ENCODE data around the gene BMX. TPM values are rescaled to one million over a fixed set of nuclear protein-coding genes. Genes with fewer than 3 reads are reported as not detected.

Gene BMX
- total and polyA plus RNA-seq, 9 of the 15 experiments (the other 6 are each of a cell fraction or from before 2014, with no cell fraction given) = 0.45 to 4.2 (median 1.8) TPM

- TF ChIP-seq FOXO4 (CRISPR knock-in tag; IDR thresholded peaks at IDR 0.05) = no peak
- no peak for TF ChIP-seq TFAM (CRISPR knock-in tag; conservative IDR thresholded peaks at IDR 0.05)
- peak; percentile 23; the same call in 1 of the 2 replicates for TF ChIP-seq BCOR (IDR thresholded peaks at IDR 0.05)
- TF ChIP-seq BACH1 (tag; IDR thresholded peaks at IDR 0.05) = no peak
- no peak for TF ChIP-seq MAFK (IDR thresholded peaks at IDR 0.05; ENCODE audit: low read length)
- no peak for TF ChIP-seq MCM7 (IDR thresholded peaks at IDR 0.05)
- TF ChIP-seq U2AF1 (optimal IDR thresholded peaks at IDR 0.05; ENCODE audit: low read depth, low read length) = no peak
- peak; percentile 37; the same call in 1 of the 2 replicates for TF ChIP-seq PML (IDR thresholded peaks at IDR 0.05; ENCODE audit: low read length)
- no peak for TF ChIP-seq CTCF (IDR thresholded peaks at IDR 0.05 in 2 of 3, conservative IDR thresholded peaks at IDR 0.05 in 1 of 3; ENCODE audit: insufficient read depth in 2 of 3, low read depth in 1 of 3, low read length in 3 of 3)
- no peak for TF ChIP-seq ILF3 (IDR thresholded peaks at IDR 0.05; ENCODE audit: borderline replicate concordance)
- peak; percentile 51; the same call in 1 of the 2 replicates for TF ChIP-seq LEF1 (IDR thresholded peaks at IDR 0.05)
- TF ChIP-seq ZNF282 (CRISPR knock-in tag; IDR thresholded peaks at IDR 0.05) = no peak
- no peak for TF ChIP-seq TCF7 (IDR thresholded peaks at IDR 0.05; ENCODE audit: borderline replicate concordance)
- peak; percentile 79; the same call in 1 of the 2 replicates for TF ChIP-seq POLR2AphosphoS5 (IDR thresholded peaks at IDR 0.05; ENCODE audit: control insufficient read depth, insufficient read depth, low read depth, low read length)
- TF ChIP-seq FOXM1 (IDR thresholded peaks at IDR 0.05; ENCODE audit: low read depth) = 0 out of 2 replicates have a peak, but pooled peaks have one; percentile 51
- TF ChIP-seq FOXM1 (CRISPR knock-in tag; IDR thresholded peaks at IDR 0.05; ENCODE audit: low read depth) = no peak
- TF ChIP-seq RBM25 (IDR thresholded peaks at IDR 0.05; ENCODE audit: low read depth, low read length, severe bottlenecking) = no peak
- no peak for TF ChIP-seq NCOA6 (IDR thresholded peaks at IDR 0.05)
- 0 out of 2 replicates have a peak, but pooled peaks have one; percentile 22 for TF ChIP-seq SMARCC2 (IDR thresholded peaks at IDR 0.05; ENCODE audit: low read depth)
- TF ChIP-seq ATF4 (CRISPR knock-in tag; IDR thresholded peaks at IDR 0.05) = no peak
- TF ChIP-seq ZC3H4 (CRISPR knock-in tag; IDR thresholded peaks at IDR 0.05; ENCODE audit: borderline replicate concordance) = no peak
- no peak for TF ChIP-seq CHD4 (IDR thresholded peaks at IDR 0.05; ENCODE audit: insufficient read depth, insufficient replicate concordance, low read depth, low read length, poor library complexity, severe bottlenecking)
- peak; percentile 48 for TF ChIP-seq NFE2 (IDR thresholded peaks at IDR 0.05; ENCODE audit: low read depth)
- peak; percentile 39; the same call in 1 of the 2 replicates for TF ChIP-seq GATAD2A (IDR thresholded peaks at IDR 0.05)
- TF ChIP-seq NFATC3 (IDR thresholded peaks at IDR 0.05) = no peak
These were observed 79.5 kb downstream of the BMX start (continued) for GRCh38 chrX:15579778-15580747.
